Kidney epithelial cell (primary cell): Measurements from ENCODE around the gene MBNL1. TPM values are rescaled to one million over a fixed set of nuclear protein-coding genes. Genes with fewer than 3 reads are reported as not detected.

Experiments used
- DNase-seq: peaks from one replicate; pipeline ENCODE4 v3.0.0-alpha.2; 2010; ENCODE audit warnings: low read depth
- H3K27me3 ChIP-seq: 2 replicates; pipeline ENCODE4 v1.6.0; 2011; ENCODE audit warnings: low read length; ENCODE audit not compliant: control insufficient read depth, insufficient read depth
- H3K36me3 ChIP-seq: 2 replicates; pipeline ENCODE4 v1.5.1; 2011; ENCODE audit warnings: low read length; ENCODE audit not compliant: control insufficient read depth, insufficient read depth
- H3K4me3 ChIP-seq: 2 replicates; pipeline ENCODE4 v1.5.1; 2011; ENCODE audit warnings: low read depth, mild to moderate bottlenecking, control low read depth, low read length
- CTCF ChIP-seq: IDR thresholded peaks from 2 replicates; pipeline ENCODE4 v1.5.1; 2011; ENCODE audit warnings: mild to moderate bottlenecking, moderate library complexity, low read length, control low read depth, inconsistent platforms; ENCODE audit not compliant: insufficient read depth, poor library complexity, severe bottlenecking
- total RNA-seq: library from RNA; depleted of rRNA; stranded (reverse); fragments of >200 nt; gene quantifications from 2 replicates; pipeline ENCODE4 v1.2.3, GENCODE V29; 2015

Gene MBNL1
- total RNA-seq, 1 donor from 2014 or later, result 47.5 TPM

- no peak for TF ChIP-seq CTCF
- Histone ChIP-seq H3K4me3 (no peak overlapping the region), H3K27me3 (no peaks in the 10 kb centered on the region), H3K36me3 (no peaks in the 10 kb centered on the region)
- no peak for DNase-seq
These were observed 49.2 kb downstream of the MBNL1 start for GRCh38 chr3:152317956-152318355.

GRCh38 chr3:152318512-152318911, 49.8 kb downstream of the MBNL1 start:
- DNase-seq, result no peak
- no peaks in the 10 kb centered on the region for H3K27me3 ChIP-seq
- TF ChIP-seq CTCF, result no peak
- no peak overlapping the region for H3K4me3 ChIP-seq
- H3K36me3 ChIP-seq, result no peaks in the 10 kb centered on the region

- TF ChIP-seq CTCF, result no peak
- DNase-seq, result no peak
These were observed 50.5 kb downstream of the MBNL1 start for GRCh38 chr3:152319256-152319655.

GRCh38 chr3:152319831-152320617, 51.3 kb downstream of the MBNL1 start:
- no peak for DNase-seq
- Histone ChIP-seq H3K4me3 (no peak overlapping the region), H3K27me3 (no peaks in the 10 kb centered on the region), H3K36me3 (no peaks in the 10 kb centered on the region)
- no peak for TF ChIP-seq CTCF

More at GRCh38 chr3:152319256-152319655, 50.5 kb downstream of the MBNL1 start:
- Histone ChIP-seq H3K4me3 (no peak overlapping the region), H3K27me3 (no peaks in the 10 kb centered on the region), H3K36me3 (no peaks in the 10 kb centered on the region)

- Histone ChIP-seq H3K36me3 (no peaks in the 10 kb centered on the region), H3K27me3 (no peaks in the 10 kb centered on the region), H3K4me3 (no peak overlapping the region)
- no peak for TF ChIP-seq CTCF
- DNase-seq, result no peak
These were observed 52.6 kb downstream of the MBNL1 start for GRCh38 chr3:152321200-152321954.
